NCI-H2081 (cell line): ENCODE results near the gene VPS18.

Experiments
- DNase-seq, 2 experiments: peaks; one replicate each; lab custom pipeline; 2025; lab: John Stamatoyannopoulos, UW

The VPS18 gene

GRCh38 chr15:40921949-40922607 lies 27.8 kb downstream of the VPS18 start:
- no peak for DNase-seq

GRCh38 chr15:40922608-40923005 lies 28.4 kb downstream of the VPS18 start:
- no peak for DNase-seq

GRCh38 chr15:40923551-40923950 lies 29.3 kb downstream of the VPS18 start:
- no peak for DNase-seq

GRCh38 chr15:40925495-40925862 lies 31.2 kb downstream of the VPS18 start:
- no peak for DNase-seq

GRCh38 chr15:40925863-40926658 lies 31.8 kb downstream of the VPS18 start:
- DNase-seq = no peak

GRCh38 chr15:40926659-40927494 lies 32.6 kb downstream of the VPS18 start:
- DNase-seq = no peak

- peak in 1 of 2 experiments; percentile 31 for DNase-seq
These were observed 33.2 kb downstream of the VPS18 start for GRCh38 chr15:40927495-40927872.

- DNase-seq = peak; percentile 65 to 69
These were observed 33.9 kb downstream of the VPS18 start for GRCh38 chr15:40927873-40928806.

- DNase-seq = peak; percentile 64 to 78
These were observed 34.8 kb downstream of the VPS18 start, which contains the start of gene DLL4 for GRCh38 chr15:40928821-40929659. Gene DLL4, plus strand, starts transcription at chr15:40929340. Its CDS starts 329 bp downstream, at chr15:40929669.

GRCh38 chr15:40929660-40930429 lies 35.6 kb downstream of the VPS18 start:
- peak in 1 of 2 experiments; percentile 44 for DNase-seq

- peak in 1 of 2 experiments; percentile 54 for DNase-seq
These were observed 36.4 kb downstream of the VPS18 start for GRCh38 chr15:40930430-40931299.

GRCh38 chr15:40931300-40932142 lies 37.3 kb downstream of the VPS18 start:
- DNase-seq = no peak

- DNase-seq = peak; percentile 30 to 46
These were observed 37.9 kb downstream of the VPS18 start for GRCh38 chr15:40932156-40932555.

GRCh38 chr15:40932649-40933516 lies 38.6 kb downstream of the VPS18 start:
- DNase-seq = peak in 1 of 2 experiments; percentile 57

- DNase-seq = no peak
These were observed 39.3 kb downstream of the VPS18 start for GRCh38 chr15:40933517-40933902.

GRCh38 chr15:40934457-40934856 lies 40.2 kb downstream of the VPS18 start:
- no peak for DNase-seq

- DNase-seq = no peak
These were observed 42.0 kb downstream of the VPS18 start for GRCh38 chr15:40936234-40936708.
